ENCODE data around the gene FSTL3.

- TF ChIP-seq BHLHE40 (IDR thresholded peaks at IDR 0.05; ENCODE audit: borderline replicate concordance), result no peak
- TF ChIP-seq FOXM1 (IDR thresholded peaks at IDR 0.05; ENCODE audit: borderline replicate concordance), result no peak
- no peak for TF ChIP-seq ELF4 (IDR thresholded peaks at IDR 0.05)
Observed at GRCh38 chr19:655691-656090, 20.5 kb upstream of the FSTL3 start.

All from HEK293T (cell line).